ENCODE measurements around the gene DIPK1C. TPM values are rescaled to one million over a fixed set of nuclear protein-coding genes. Genes with fewer than 3 reads are reported as not detected.

The DIPK1C gene
- total RNA-seq, 2 experiments from 2014 or later = not detected

- Mint-ChIP-seq H3K9me3 (no peaks in the 10 kb centered on the region), H3K27me3 (peaks cover 5% of the 10 kb centered on the region), H3K27ac (no peak overlapping the region), H3K4me3 (no peak overlapping the region), H3K36me3 (ENCODE audit: low read depth) (no peaks in the 10 kb centered on the region), H3K4me1 (ENCODE audit: low read depth) (no peaks in the 10 kb centered on the region)
- no peak for TF ChIP-seq CTCF (IDR thresholded peaks at IDR 0.05)
- H3K4me1 ChIP-seq (ENCODE audit: insufficient read depth, low read length) = no peaks in the 10 kb centered on the region
- H3K27ac ChIP-seq (ENCODE audit: low read depth in 1 of 2, low read length in 2 of 2) = no peak overlapping the region
- no peak for DNase-seq
- H3K27me3 ChIP-seq (ENCODE audit: control insufficient read depth in 1 of 2, insufficient read depth in 2 of 2, low read length in 2 of 2) = no peaks in the 10 kb centered on the region
- CTCF ChIA-PET = no interaction called here
- POLR2A ChIA-PET = no interaction called here
- no peaks in the 10 kb centered on the region for H3K9me3 ChIP-seq (ENCODE audit: control insufficient read depth in 1 of 2, insufficient read depth in 1 of 2, low read length in 2 of 2)
- ATAC-seq (ENCODE audit: poor library complexity) = no peak
- H3K4me3 ChIP-seq (ENCODE audit: low read length) = no peak overlapping the region
- intact Hi-C loops (cut with DNase I, micrococcal nuclease) = no loop called here
- no peaks in the 10 kb centered on the region for H3K36me3 ChIP-seq (ENCODE audit: insufficient read depth, low read length)
These were observed 13.0 kb downstream of the DIPK1C start for GRCh38 chr18:74444104-74444503.

- H3K4me1 ChIP-seq (ENCODE audit: insufficient read depth, low read length) = no peaks in the 10 kb centered on the region
- no peak overlapping the region for H3K27ac ChIP-seq (ENCODE audit: low read depth in 1 of 2, low read length in 2 of 2)
- H3K9me3 Mint-ChIP-seq = no peaks in the 10 kb centered on the region
- intact Hi-C loops (cut with DNase I, micrococcal nuclease) = no loop called here
- H3K27me3 Mint-ChIP-seq = peaks cover 3% of the 10 kb centered on the region
- ChIA-PET CTCF (no interaction called here), POLR2A (interaction anchor here (0.7 kb wide), 1 partner anchor 1756 kb away, joined by 3 read pairs; no protein-coding TSS in a partner anchor)
- no peaks in the 10 kb centered on the region for H3K4me1 Mint-ChIP-seq (ENCODE audit: low read depth)
- no peak overlapping the region for H3K27ac Mint-ChIP-seq
- no peak for TF ChIP-seq CTCF (IDR thresholded peaks at IDR 0.05)
- no peaks in the 10 kb centered on the region for H3K36me3 ChIP-seq (ENCODE audit: insufficient read depth, low read length)
- no peak overlapping the region for H3K4me3 Mint-ChIP-seq
- H3K36me3 Mint-ChIP-seq (ENCODE audit: low read depth) = no peaks in the 10 kb centered on the region
- H3K27me3 ChIP-seq (ENCODE audit: control insufficient read depth in 1 of 2, insufficient read depth in 2 of 2, low read length in 2 of 2) = no peaks in the 10 kb centered on the region
- H3K9me3 ChIP-seq (ENCODE audit: control insufficient read depth in 1 of 2, insufficient read depth in 1 of 2, low read length in 2 of 2) = no peaks in the 10 kb centered on the region
- ATAC-seq (ENCODE audit: poor library complexity) (no peak), DNase-seq (no peak)
- no peak overlapping the region for H3K4me3 ChIP-seq (ENCODE audit: low read length)
These were observed 16.2 kb downstream of the DIPK1C start for GRCh38 chr18:74440808-74441427.

- Mint-ChIP-seq H3K4me3 (no peak overlapping the region), H3K4me1 (ENCODE audit: low read depth) (no peaks in the 10 kb centered on the region), H3K9me3 (no peaks in the 10 kb centered on the region), H3K36me3 (ENCODE audit: low read depth) (no peaks in the 10 kb centered on the region), H3K27ac (no peak overlapping the region), H3K27me3 (no peaks in the 10 kb centered on the region)
- no peak overlapping the region for H3K4me3 ChIP-seq (ENCODE audit: low read length)
- CTCF ChIA-PET = no interaction called here
- H3K27me3 ChIP-seq (ENCODE audit: control insufficient read depth in 1 of 2, insufficient read depth in 2 of 2, low read length in 2 of 2) = no peaks in the 10 kb centered on the region
- H3K27ac ChIP-seq (ENCODE audit: low read depth in 1 of 2, low read length in 2 of 2) = no peak overlapping the region
- H3K9me3 ChIP-seq (ENCODE audit: control insufficient read depth in 1 of 2, insufficient read depth in 1 of 2, low read length in 2 of 2) = no peaks in the 10 kb centered on the region
- POLR2A ChIA-PET = no interaction called here
- no peaks in the 10 kb centered on the region for H3K4me1 ChIP-seq (ENCODE audit: insufficient read depth, low read length)
- intact Hi-C loops (cut with DNase I, micrococcal nuclease) = loop anchor here in 1 of 2 experiments (5.0 kb wide), 1 partner anchor 39 kb away; no protein-coding TSS in a partner anchor
- no peaks in the 10 kb centered on the region for H3K36me3 ChIP-seq (ENCODE audit: insufficient read depth, low read length)
- ATAC-seq (ENCODE audit: poor library complexity) (no peak), DNase-seq (no peak)
- TF ChIP-seq CTCF (IDR thresholded peaks at IDR 0.05) = no peak
These were observed 19.0 kb downstream of the DIPK1C start for GRCh38 chr18:74438091-74438490.
